ENCODE results near the gene EXO1. TPM values are rescaled to one million over a fixed set of nuclear protein-coding genes. Genes with fewer than 3 reads are reported as not detected.

The EXO1 gene
- total RNA-seq, 1 experiment from 2014 or later = 36.5 TPM

- no peak for TF ChIP-seq AFF4 (CRISPR knock-in tag; IDR thresholded peaks at IDR 0.05; ENCODE audit: borderline replicate concordance)
- no peak for TF ChIP-seq ZMAT4 (CRISPR knock-in tag; IDR thresholded peaks at IDR 0.05)
- TF ChIP-seq E2F4 (CRISPR knock-in tag; IDR thresholded peaks at IDR 0.05; ENCODE audit: borderline replicate concordance, low read depth) = no peak
- TF ChIP-seq ZNF219 (CRISPR knock-in tag; IDR thresholded peaks at IDR 0.05; ENCODE audit: borderline replicate concordance) = no peak
- no peak for TF ChIP-seq MXD4 (CRISPR knock-in tag; IDR thresholded peaks at IDR 0.05; ENCODE audit: borderline replicate concordance)
- no peak for TF ChIP-seq FOXJ3 (CRISPR knock-in tag; IDR thresholded peaks at IDR 0.05; ENCODE audit: borderline replicate concordance)
- no peak for TF ChIP-seq FOXP4 (CRISPR knock-in tag; IDR thresholded peaks at IDR 0.05)
Observed at GRCh38 chr1:241888232-241888631, 40.2 kb downstream of the EXO1 start (continued).

GRCh38 chr1:241891296-241891695 lies 43.3 kb downstream of the EXO1 start:
- no peaks in the 10 kb centered on the region for H3K4me1 Mint-ChIP-seq
- no peaks in the 10 kb centered on the region for H3K9me3 Mint-ChIP-seq
- no peak overlapping the region for H3K4me3 Mint-ChIP-seq
- DNase-seq (ENCODE audit: low spot score) = no peak
- POLR2A ChIA-PET = no interaction called here
- peaks cover 20% of the 10 kb centered on the region for H3K36me3 Mint-ChIP-seq
- H3K27me3 Mint-ChIP-seq (ENCODE audit: low read depth) = no peaks in the 10 kb centered on the region
- no peak overlapping the region; the same call in 1 of the 2 replicates for H3K27ac Mint-ChIP-seq
- CTCF ChIA-PET = no interaction called here
- ATAC-seq = no peak
- TF ChIP-seq ZNF317 (CRISPR knock-in tag; IDR thresholded peaks at IDR 0.05; ENCODE audit: borderline replicate concordance, low read depth) (no peak), MXD4 (CRISPR knock-in tag; IDR thresholded peaks at IDR 0.05; ENCODE audit: borderline replicate concordance) (no peak), KAT7 (CRISPR knock-in tag; IDR thresholded peaks at IDR 0.05; ENCODE audit: borderline replicate concordance) (no peak), CBFB (CRISPR knock-in tag; IDR thresholded peaks at IDR 0.05; ENCODE audit: low read depth) (no peak), E2F1 (CRISPR knock-in tag; IDR thresholded peaks at IDR 0.05) (no peak), ZBTB43 (CRISPR knock-in tag; IDR thresholded peaks at IDR 0.05) (no peak), GABPB1 (CRISPR knock-in tag; IDR thresholded peaks at IDR 0.05) (no peak), ATF1 (CRISPR knock-in tag; IDR thresholded peaks at IDR 0.05) (no peak), CDX4 (CRISPR knock-in tag; IDR thresholded peaks at IDR 0.05; ENCODE audit: borderline replicate concordance) (no peak), GTF2I (CRISPR knock-in tag; conservative IDR thresholded peaks at IDR 0.05) (no peak), IRF1 (CRISPR knock-in tag; IDR thresholded peaks at IDR 0.05) (no peak), ZNF138 (CRISPR knock-in tag; conservative IDR thresholded peaks at IDR 0.05) (no peak), USF2 (CRISPR knock-in tag; IDR thresholded peaks at IDR 0.05) (no peak)
